Measurements from ENCODE around the gene AGTPBP1. TPM values are rescaled to one million over a fixed set of nuclear protein-coding genes. Genes with fewer than 3 reads are reported as not detected.

The AGTPBP1 gene
- polyA plus RNA-seq, 1 of the 3 experiments (the other 2 are of a cell fraction), result 3.8 TPM

GRCh38 chr9:85737671-85738070 is 4.1 kb downstream of the AGTPBP1 start:
- Histone ChIP-seq H3K4me3 (ENCODE audit: low read depth in 2 of 2, low read length in 1 of 2) (no peak overlapping the region), H4K20me1 (ENCODE audit: insufficient read depth) (no peaks in the 10 kb centered on the region), H3K36me3 (replicated peaks in 1 of 2; ENCODE audit: control insufficient read depth in 1 of 2, insufficient read depth in 2 of 2, low read length in 1 of 2) (no peaks in the 10 kb centered on the region), H3K27ac (ENCODE audit: low read depth in 2 of 2, low read length in 1 of 2) (no peak overlapping the region), H2AFZ (ENCODE audit: low read depth) (no peak overlapping the region), H3F3A (replicated peaks; ENCODE audit: insufficient read depth) (peaks cover 7% of the 10 kb centered on the region), H3K27me3 (ENCODE audit: insufficient read depth) (no peaks in the 10 kb centered on the region), H3K4me2 (no peak overlapping the region), H3K4me1 (ENCODE audit: control insufficient read depth in 1 of 2, insufficient read depth in 2 of 2, low read depth in 1 of 2, low read length in 1 of 2) (peaks cover 0 to 4% of the 10 kb centered on the region in 2 experiments; a peak in 1 of 4 replicates), H3K9me3 (no peaks in the 10 kb centered on the region), H3K79me2 (ENCODE audit: insufficient read depth) (peaks cover 61% of the 10 kb centered on the region), H3K9ac (no peak overlapping the region), H3K9me2 (no peaks in the 10 kb centered on the region)
- ChIA-PET CTCF (interaction anchor here (0.8 to 1.1 kb wide), 2 partner anchors 32 to 61 kb away, joined by 3 read pairs; no protein-coding TSS in a partner anchor), POLR2A (no interaction called here)
- no peak for DNase-seq
- no peak for TF ChIP-seq SMC3 (IDR thresholded peaks at IDR 0.05; ENCODE audit: low read depth, low read length)
- no peak for TF ChIP-seq USF1 (IDR thresholded peaks at IDR 0.05; ENCODE audit: borderline replicate concordance, low read depth)
- TF ChIP-seq USF2 (IDR thresholded peaks at IDR 0.05; ENCODE audit: borderline replicate concordance, low read depth, low read length), result no peak
- TF ChIP-seq SIN3A (IDR thresholded peaks at IDR 0.05; ENCODE audit: borderline replicate concordance, low read depth, low read length), result no peak
- TF ChIP-seq GABPA (IDR thresholded peaks at IDR 0.05; ENCODE audit: low read depth), result no peak
- no peak for TF ChIP-seq RCOR1 (IDR thresholded peaks at IDR 0.05; ENCODE audit: low read length)
- TF ChIP-seq RFX5 (IDR thresholded peaks at IDR 0.05; ENCODE audit: low read length), result no peak
- TF ChIP-seq YY1 (IDR thresholded peaks at IDR 0.05; ENCODE audit: low read depth), result no peak
- TF ChIP-seq POLR2AphosphoS5 (IDR thresholded peaks at IDR 0.05; ENCODE audit: low read depth, low read length), result no peak
- TF ChIP-seq RXRA (IDR thresholded peaks at IDR 0.05; ENCODE audit: borderline replicate concordance, low read depth), result no peak
- TF ChIP-seq ELF1 (IDR thresholded peaks at IDR 0.05), result no peak
- TF ChIP-seq EP300 (IDR thresholded peaks at IDR 0.05; ENCODE audit: borderline replicate concordance in 1 of 2, low read depth in 1 of 2, low read length in 1 of 2), result no peak
- no peak for TF ChIP-seq NRF1 (IDR thresholded peaks at IDR 0.05; ENCODE audit: low read depth, low read length)
- TF ChIP-seq TCF12 (IDR thresholded peaks at IDR 0.05), result no peak
- no peak for TF ChIP-seq GATA2 (CRISPR knock-in tag; IDR thresholded peaks at IDR 0.05)
- WGBS (ENCODE audit: low lambda C conversion rate), result 89% methylated on average over 3 of the region's 3 CpGs

- Histone ChIP-seq H3K4me1 (ENCODE audit: control insufficient read depth in 1 of 2, insufficient read depth in 2 of 2, low read depth in 1 of 2, low read length in 1 of 2) (no peaks in the 10 kb centered on the region), H3K9me3 (no peaks in the 10 kb centered on the region), H3K36me3 (replicated peaks in 1 of 2; ENCODE audit: control insufficient read depth in 1 of 2, insufficient read depth in 2 of 2, low read length in 1 of 2) (no peaks in the 10 kb centered on the region), H3K27me3 (ENCODE audit: insufficient read depth) (no peaks in the 10 kb centered on the region), H3F3A (replicated peaks; ENCODE audit: insufficient read depth) (no peaks in the 10 kb centered on the region), H4K20me1 (ENCODE audit: insufficient read depth) (no peaks in the 10 kb centered on the region), H3K79me2 (ENCODE audit: insufficient read depth) (peaks cover 26% of the 10 kb centered on the region), H3K9ac (no peak overlapping the region), H3K4me2 (no peak overlapping the region), H2AFZ (ENCODE audit: low read depth) (no peak overlapping the region), H3K9me2 (no peaks in the 10 kb centered on the region), H3K4me3 (ENCODE audit: low read depth in 2 of 2, low read length in 1 of 2) (no peak overlapping the region), H3K27ac (ENCODE audit: low read depth in 2 of 2, low read length in 1 of 2) (no peak overlapping the region)
- CTCF ChIA-PET, result no interaction called here
- 87% methylated on average over 4 of the region's 4 CpGs for WGBS (ENCODE audit: low lambda C conversion rate)
- POLR2A ChIA-PET, result no interaction called here
- DNase-seq, result no peak
- no peak for TF ChIP-seq FOSL2 (IDR thresholded peaks at IDR 0.05; ENCODE audit: borderline replicate concordance, low read depth)
- TF ChIP-seq RXRA (IDR thresholded peaks at IDR 0.05; ENCODE audit: borderline replicate concordance, low read depth), result no peak
- no peak for TF ChIP-seq TCF12 (IDR thresholded peaks at IDR 0.05)
- no peak for TF ChIP-seq CTCF (IDR thresholded peaks at IDR 0.05)
- TF ChIP-seq GABPA (IDR thresholded peaks at IDR 0.05; ENCODE audit: low read depth), result no peak
- no peak for TF ChIP-seq MAX (IDR thresholded peaks at IDR 0.05; ENCODE audit: low read depth)
- no peak for TF ChIP-seq REST (IDR thresholded peaks at IDR 0.05; ENCODE audit: low read depth, low read length)
Measured at GRCh38 chr9:85730916-85731630, 10.7 kb downstream of the AGTPBP1 start.

All from SK-N-SH (cell line).